ENCODE results near the gene SOCS3.

- TF ChIP-seq CTCF (IDR thresholded peaks at IDR 0.05) = no peak
- no peak for TF ChIP-seq POLR2A (IDR thresholded peaks at IDR 0.05)
Observed at GRCh38 chr17:78387977-78388941, 28.4 kb upstream of the SOCS3 start.

All from testis (tissue), 2 donors.